ENCODE results near the gene SRGAP1. TPM values are rescaled to one million over a fixed set of nuclear protein-coding genes. Genes with fewer than 3 reads are reported as not detected.
A peak's percentile ranks its signal among the peaks of the same experiment; 100 is the strongest.

The SRGAP1 gene
- total RNA-seq, 1 donor, result 26.1 TPM

GRCh38 chr12:64180951-64181350 is 336.5 kb downstream of the SRGAP1 start:
- Histone ChIP-seq H3K9me3 (ENCODE audit: low read depth, low read length) (no peaks in the 10 kb centered on the region), H3K4me3 (ENCODE audit: insufficient read depth, low read length) (peak overlapping the region; percentile 13), H3K27ac (ENCODE audit: low read depth, low read length) (peak overlapping the region; percentile 91), H4K20me1 (ENCODE audit: insufficient read depth, low read length) (no peaks in the 10 kb centered on the region), H3K4me1 (ENCODE audit: insufficient read depth, low read length) (peaks cover 52% of the 10 kb centered on the region), H2AFZ (ENCODE audit: low read length) (peak overlapping the region; percentile 37), H3K27me3 (ENCODE audit: insufficient read depth, low read length) (no peaks in the 10 kb centered on the region), H3K36me3 (ENCODE audit: insufficient read depth, low read length) (no peaks in the 10 kb centered on the region), H3K79me2 (ENCODE audit: insufficient read depth, low read length) (no peaks in the 10 kb centered on the region), H3K4me2 (ENCODE audit: insufficient read depth, low read length) (peak overlapping the region; percentile 67)
- TF ChIP-seq CTCF (IDR thresholded peaks at IDR 0.05; ENCODE audit: extremely low read depth, low read depth, low read length), result no peak
- DNase-seq (ENCODE audit: insufficient read length, low spot score, missing footprints), result no peak

GRCh38 chr12:64181430-64182291 is 337.2 kb downstream of the SRGAP1 start:
- TF ChIP-seq CTCF (IDR thresholded peaks at IDR 0.05; ENCODE audit: extremely low read depth, low read depth, low read length), result peak; percentile 65
- Histone ChIP-seq H2AFZ (ENCODE audit: low read length) (peak overlapping the region; percentile 45), H3K36me3 (ENCODE audit: insufficient read depth, low read length) (no peaks in the 10 kb centered on the region), H4K20me1 (ENCODE audit: insufficient read depth, low read length) (no peaks in the 10 kb centered on the region), H3K27ac (ENCODE audit: low read depth, low read length) (peak overlapping the region; percentile 91), H3K79me2 (ENCODE audit: insufficient read depth, low read length) (no peaks in the 10 kb centered on the region), H3K4me1 (ENCODE audit: insufficient read depth, low read length) (peaks cover 54% of the 10 kb centered on the region), H3K27me3 (ENCODE audit: insufficient read depth, low read length) (no peaks in the 10 kb centered on the region), H3K4me3 (ENCODE audit: insufficient read depth, low read length) (peak overlapping the region; percentile 49), H3K9me3 (ENCODE audit: low read depth, low read length) (no peaks in the 10 kb centered on the region), H3K4me2 (ENCODE audit: insufficient read depth, low read length) (peak overlapping the region; percentile 67)
- DNase-seq (ENCODE audit: insufficient read length, low spot score, missing footprints), result peak; percentile 77

GRCh38 chr12:64184216-64184615 is 339.7 kb downstream of the SRGAP1 start:
- no peak overlapping the region for H3K4me2 ChIP-seq (ENCODE audit: insufficient read depth, low read length)
- H3K27me3 ChIP-seq (ENCODE audit: insufficient read depth, low read length), result no peaks in the 10 kb centered on the region
- no peaks in the 10 kb centered on the region for H4K20me1 ChIP-seq (ENCODE audit: insufficient read depth, low read length)
- H2AFZ ChIP-seq (ENCODE audit: low read length), result no peak overlapping the region
- H3K4me1 ChIP-seq (ENCODE audit: insufficient read depth, low read length), result peaks cover 50% of the 10 kb centered on the region
- no peak for DNase-seq (ENCODE audit: insufficient read length, low spot score, missing footprints)
- TF ChIP-seq CTCF (IDR thresholded peaks at IDR 0.05; ENCODE audit: extremely low read depth, low read depth, low read length), result no peak
- H3K36me3 ChIP-seq (ENCODE audit: insufficient read depth, low read length), result no peaks in the 10 kb centered on the region
- no peaks in the 10 kb centered on the region for H3K9me3 ChIP-seq (ENCODE audit: low read depth, low read length)
- no peak overlapping the region for H3K27ac ChIP-seq (ENCODE audit: low read depth, low read length)
- no peak overlapping the region for H3K4me3 ChIP-seq (ENCODE audit: insufficient read depth, low read length)
- no peaks in the 10 kb centered on the region for H3K79me2 ChIP-seq (ENCODE audit: insufficient read depth, low read length)

GRCh38 chr12:64186789-64187188 is 342.3 kb downstream of the SRGAP1 start:
- Histone ChIP-seq H3K27ac (ENCODE audit: low read depth, low read length) (peak overlapping the region; percentile 74), H3K4me1 (ENCODE audit: insufficient read depth, low read length) (peaks cover 33% of the 10 kb centered on the region), H4K20me1 (ENCODE audit: insufficient read depth, low read length) (no peaks in the 10 kb centered on the region), H3K4me3 (ENCODE audit: insufficient read depth, low read length) (peak overlapping the region; percentile 21), H3K79me2 (ENCODE audit: insufficient read depth, low read length) (no peaks in the 10 kb centered on the region), H2AFZ (ENCODE audit: low read length) (no peak overlapping the region), H3K9me3 (ENCODE audit: low read depth, low read length) (no peaks in the 10 kb centered on the region), H3K36me3 (ENCODE audit: insufficient read depth, low read length) (no peaks in the 10 kb centered on the region), H3K4me2 (ENCODE audit: insufficient read depth, low read length) (peak overlapping the region; percentile 66), H3K27me3 (ENCODE audit: insufficient read depth, low read length) (no peaks in the 10 kb centered on the region)
- no peak for TF ChIP-seq CTCF (IDR thresholded peaks at IDR 0.05; ENCODE audit: extremely low read depth, low read depth, low read length)
- DNase-seq (ENCODE audit: insufficient read length, low spot score, missing footprints), result peak; percentile 76
